Gastrocnemius medialis (tissue), 4 donors: ENCODE data around the gene MAPK1.

Experiments
- CTCF ChIP-seq, 5 experiments: fragments of 450-650 bp in 3 of 5; fragments of 200-600 bp in 2 of 5; sonication (generic) in 2 of 5; IDR thresholded peaks in 4 of 5; conservative IDR thresholded peaks in 1 of 5; 1 replicate in 4 of 5; 2 replicates in 1 of 5; pipeline ENCODE4 v1.5.1; 2016 to 2019; ENCODE audit warnings: antibody characterized with exemption in 5 of 5, mild to moderate bottlenecking in 3 of 5, moderate library complexity in 3 of 5
- POLR2A ChIP-seq, 2 donors: fragments of 450-650 bp; IDR thresholded peaks; one replicate each; pipeline ENCODE4 v1.6.1; 2017; ENCODE audit warnings: antibody characterized with exemption in 2 of 2, mild to moderate bottlenecking in 2 of 2, moderate library complexity in 2 of 2

GRCh38 chr22:21845558-21846453, 21.6 kb downstream of the MAPK1 start:
- TF ChIP-seq POLR2A (IDR thresholded peaks at IDR 0.05) = no peak
- no peak for TF ChIP-seq CTCF (IDR thresholded peaks at IDR 0.05 in 4 of 5, conservative IDR thresholded peaks at IDR 0.05 in 1 of 5)
